Mucosa of descending colon (tissue), 3 donors: ENCODE measurements around the gene SCO2. TPM values are rescaled to one million over a fixed set of nuclear protein-coding genes. Genes with fewer than 3 reads are reported as not detected.
"Not testable (repeated sequence)": the region's sequence is repeated elsewhere in the genome, so short reads cannot be mapped to it uniquely, and the experiment has no call there.

Experiments
- ATAC-seq: fragments of 200-7000 bp; cut with Tn5 transposase; one replicate; pipeline ENCODE4 v1.9.1; 2020; ENCODE audit warnings: mild to moderate bottlenecking, moderate library complexity
- DNase-seq, 3 donors: peaks; one replicate each; pipeline ENCODE4 v3.0.0-alpha.2; 2020
- H3K36me3 ChIP-seq: fragments of 200-600 bp; one replicate; pipeline ENCODE4 v1.8.0; 2021; ENCODE audit warnings: low read depth, mild to moderate bottlenecking
- H3K4me1 ChIP-seq: fragments of 200-600 bp; one replicate; pipeline ENCODE4 v1.8.0; 2021; ENCODE audit warnings: low read depth, mild to moderate bottlenecking
- H3K4me3 ChIP-seq: fragments of 200-600 bp; one replicate; pipeline ENCODE4 v1.8.0; 2021; ENCODE audit warnings: mild to moderate bottlenecking
- H3K9me3 ChIP-seq: fragments of 200-600 bp; one replicate; pipeline ENCODE4 v1.8.0; 2021; ENCODE audit warnings: mild to moderate bottlenecking
- intact Hi-C, 2 donors: fragments of 100-400 bp; cut with DNase I in 1 of 2; cut with micrococcal nuclease in 1 of 2; formaldehyde crosslinking; loops; one replicate each; pipeline versions ENCODE4 v1.11.0 to v1.11.1; 2022; cut with DNase I, micrococcal nuclease
- total RNA-seq, 3 donors: library from RNA; stranded (reverse); fragmentation: NEBNext Ultra II Directional in 2 of 3; extraction: Animal tissue kit (Norgen Biotek cat#: 25700) in 2 of 3; gene quantifications; one replicate each; pipeline versions ENCODE4 v1.2.1 to v1.2.4, GENCODE V29; 2021 to 2023
- TF ChIP-seq, protein P1 (sequence below): fragments of 200-600 bp; IDR thresholded peaks from one replicate; pipeline ENCODE4 v1.8.0; 2022; ENCODE audit warnings: antibody characterized with exemption, mild to moderate bottlenecking
- donor health status: DM: no; HTN: no; CAD: no; lungs with moderate emphysema.
- donor health status: DM: no; HTN: no; CAD: no.
- donor health status: DM: no; HTN: yes; CAD: no.

The SCO2 gene
- total RNA-seq, 3 donors from 2014 or later, result 5.4 to 14.6 TPM; not detected in 1

DNA sequence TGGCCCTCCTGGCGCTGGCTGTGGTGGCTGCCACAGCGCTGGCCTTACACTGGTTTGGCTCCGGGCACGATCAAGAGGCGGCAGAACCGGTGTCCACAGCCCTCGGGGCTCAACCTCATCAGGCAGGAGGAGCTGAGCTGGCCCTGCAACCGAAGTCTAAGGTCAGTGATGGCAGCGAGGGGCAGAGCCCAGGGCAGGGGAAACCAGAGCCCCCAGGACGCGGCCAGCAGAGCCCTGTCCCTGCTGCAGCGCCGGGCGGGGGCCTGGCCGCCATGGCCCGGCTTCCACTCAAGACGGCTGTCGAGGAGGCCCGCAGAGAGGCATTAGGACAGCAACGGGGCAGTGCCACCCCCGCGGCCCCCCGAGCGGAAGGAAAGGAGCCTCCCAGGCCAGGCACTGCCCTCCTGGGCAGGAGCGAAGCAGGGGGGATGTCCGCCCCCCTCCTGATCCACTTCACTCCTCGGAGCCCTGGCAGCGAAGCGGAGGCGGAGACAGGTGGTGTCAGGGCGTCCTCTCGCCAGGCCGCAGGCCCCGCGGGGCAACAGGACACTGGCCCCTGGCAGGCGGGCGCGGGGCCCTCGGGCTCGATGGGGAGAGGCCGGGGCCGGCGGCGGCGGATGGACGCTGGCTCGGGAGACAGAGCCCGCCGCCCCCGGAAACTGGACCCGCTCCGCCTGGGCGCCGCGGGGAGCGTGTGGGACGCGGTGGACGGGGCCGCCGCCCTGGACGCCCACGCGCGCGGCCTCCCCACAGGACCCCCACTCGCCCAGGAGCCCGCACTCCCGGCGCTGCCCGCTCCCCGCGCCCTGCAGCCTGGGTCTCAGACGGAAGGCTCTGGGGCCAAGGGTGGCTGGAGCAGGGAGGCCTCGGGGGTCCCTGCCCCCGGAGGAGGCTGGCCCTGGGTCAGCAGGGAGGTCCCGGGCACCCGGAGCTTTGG, 21.2 kb upstream of the SCO2 start:
- intact Hi-C loops, result no loop called here
- Histone ChIP-seq H3K36me3 (no peaks in the 10 kb centered on the region), H3K4me1 (peaks cover 7% of the 10 kb centered on the region), H3K4me3 (no peak overlapping the region), H3K9me3 (no peaks in the 10 kb centered on the region)
- DNase-seq, result peak in 1 of 3 donors; percentile 35
- ATAC-seq, result no peak
- TF ChIP-seq, protein P1, sequence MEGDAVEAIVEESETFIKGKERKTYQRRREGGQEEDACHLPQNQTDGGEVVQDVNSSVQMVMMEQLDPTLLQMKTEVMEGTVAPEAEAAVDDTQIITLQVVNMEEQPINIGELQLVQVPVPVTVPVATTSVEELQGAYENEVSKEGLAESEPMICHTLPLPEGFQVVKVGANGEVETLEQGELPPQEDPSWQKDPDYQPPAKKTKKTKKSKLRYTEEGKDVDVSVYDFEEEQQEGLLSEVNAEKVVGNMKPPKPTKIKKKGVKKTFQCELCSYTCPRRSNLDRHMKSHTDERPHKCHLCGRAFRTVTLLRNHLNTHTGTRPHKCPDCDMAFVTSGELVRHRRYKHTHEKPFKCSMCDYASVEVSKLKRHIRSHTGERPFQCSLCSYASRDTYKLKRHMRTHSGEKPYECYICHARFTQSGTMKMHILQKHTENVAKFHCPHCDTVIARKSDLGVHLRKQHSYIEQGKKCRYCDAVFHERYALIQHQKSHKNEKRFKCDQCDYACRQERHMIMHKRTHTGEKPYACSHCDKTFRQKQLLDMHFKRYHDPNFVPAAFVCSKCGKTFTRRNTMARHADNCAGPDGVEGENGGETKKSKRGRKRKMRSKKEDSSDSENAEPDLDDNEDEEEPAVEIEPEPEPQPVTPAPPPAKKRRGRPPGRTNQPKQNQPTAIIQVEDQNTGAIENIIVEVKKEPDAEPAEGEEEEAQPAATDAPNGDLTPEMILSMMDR, result no peak

DNA sequence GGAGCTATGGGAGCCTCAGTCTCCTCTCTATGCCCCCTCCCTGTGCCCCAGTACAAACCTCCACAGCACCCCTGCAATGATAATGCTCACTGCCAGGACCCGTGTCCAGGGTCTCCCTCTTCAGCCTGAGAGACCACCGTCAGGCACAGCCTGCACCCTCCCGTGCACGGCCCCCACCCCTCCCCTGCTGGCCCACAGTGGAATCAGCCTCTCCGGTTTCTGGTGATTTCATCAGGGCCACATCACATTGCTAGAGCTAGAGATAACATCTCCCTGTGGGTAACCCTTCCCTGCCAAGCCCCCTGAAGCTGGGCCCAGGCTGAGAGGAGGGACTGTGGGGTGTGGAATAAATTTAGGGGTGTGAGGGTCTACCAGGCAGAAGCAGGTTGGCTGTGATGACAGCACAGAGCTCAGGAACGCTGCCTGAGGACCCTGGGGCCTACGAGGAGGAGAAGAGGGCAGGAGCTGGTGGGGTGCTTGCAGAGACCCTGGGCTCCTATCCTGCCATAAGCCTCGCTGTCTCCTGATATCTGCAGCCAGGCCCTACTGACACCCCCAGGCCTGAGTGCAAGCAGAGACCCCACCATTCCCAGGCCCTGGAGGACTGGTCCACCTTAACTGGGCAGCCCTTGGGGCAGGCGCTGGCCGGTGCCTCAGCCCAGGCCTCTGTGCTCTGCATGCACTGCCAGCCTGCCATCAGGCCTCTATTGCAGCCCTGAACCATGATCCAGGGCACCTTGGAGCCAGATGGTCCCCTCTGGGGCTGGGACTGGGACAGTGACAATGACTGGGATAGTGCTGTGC, 20.3 kb upstream of the SCO2 start, which contains the start of gene KLHDC7B:
Gene KLHDC7B (plus strand): TSS at position 378 of the 804 bp plus-strand sequence. CDS start 345 bp downstream, at position 723.
- Histone ChIP-seq H3K4me1 (peaks cover 7% of the 10 kb centered on the region), H3K36me3 (no peaks in the 10 kb centered on the region), H3K9me3 (no peaks in the 10 kb centered on the region), H3K4me3 (no peak within 1 kb of the TSS)
- intact Hi-C loops, result no loop called here
- DNase-seq, result peak in 1 of 3 donors; percentile 34
- TF ChIP-seq, protein P1, result no peak
- ATAC-seq, result no peak

DNA sequence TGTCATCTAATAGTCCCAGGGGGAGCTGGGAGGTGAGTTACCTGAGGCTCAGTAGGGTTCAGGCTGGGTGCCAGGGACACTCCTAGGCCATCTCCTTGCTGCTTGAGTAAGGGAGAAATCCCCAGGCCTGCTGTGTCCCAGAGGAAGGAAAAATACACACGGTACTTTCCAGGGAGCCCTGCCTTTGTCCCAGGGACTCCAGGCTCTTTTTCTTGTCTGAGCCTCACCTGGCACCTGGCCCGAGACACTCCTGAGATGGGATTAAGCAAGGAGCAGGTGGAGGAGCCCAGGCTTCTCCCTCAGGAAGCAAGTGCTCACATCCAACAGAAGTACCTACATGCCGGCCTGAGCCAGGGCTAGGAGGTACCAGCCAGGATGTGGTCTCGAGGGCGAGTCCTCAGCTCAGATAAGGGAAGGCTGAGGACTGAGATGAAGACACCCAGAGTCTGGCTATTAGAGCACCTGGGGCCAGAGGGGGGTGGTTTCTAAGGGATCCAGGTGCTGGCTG, 19.4 kb upstream of the SCO2 start:
- ATAC-seq (peak; percentile 50), DNase-seq (peak; percentile 58 to 76 (median 68))
- H3K36me3 ChIP-seq, result no peaks in the 10 kb centered on the region
- H3K4me1 ChIP-seq, result peaks cover 12% of the 10 kb centered on the region
- TF ChIP-seq, protein P1, result no peak
- H3K9me3 ChIP-seq, result no peaks in the 10 kb centered on the region
- H3K4me3 ChIP-seq, result no peak overlapping the region
- intact Hi-C loops, result no loop called here

DNA sequence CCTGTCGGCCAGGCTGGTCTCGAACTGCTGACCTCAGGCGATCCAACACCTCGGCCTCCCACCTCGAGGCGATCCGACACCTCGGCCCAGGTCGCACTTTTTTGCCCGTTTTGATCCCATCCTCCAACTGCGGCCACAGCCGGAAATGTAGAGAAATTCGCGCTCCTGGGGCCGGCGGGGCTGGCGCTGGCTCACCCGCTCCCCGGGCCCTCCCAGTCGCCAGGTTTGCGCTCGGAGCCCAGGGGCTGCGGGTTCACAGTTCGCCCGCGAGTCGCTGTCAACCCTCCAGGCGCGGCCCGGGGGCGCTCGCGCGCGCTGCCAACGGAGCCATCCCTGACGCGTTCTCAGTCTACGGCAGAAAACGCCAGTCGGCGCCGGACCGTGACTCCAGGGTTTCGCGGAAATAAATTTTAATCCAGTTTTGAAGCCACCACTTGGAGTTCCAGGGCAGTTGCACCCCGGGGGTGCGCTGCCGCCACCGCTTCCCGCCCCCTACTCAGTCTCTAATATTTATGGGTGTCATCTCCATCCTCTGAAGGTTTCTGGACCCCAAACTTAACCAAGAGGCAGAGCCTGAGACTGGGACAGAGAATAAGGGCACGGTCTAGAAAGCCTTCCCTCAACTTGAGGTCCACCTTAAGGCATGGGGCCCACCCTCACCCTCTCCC, 18.8 kb upstream of the SCO2 start:
- Histone ChIP-seq H3K9me3 (no peaks in the 10 kb centered on the region), H3K4me3 (no peak overlapping the region), H3K36me3 (no peaks in the 10 kb centered on the region), H3K4me1 (peaks cover 16% of the 10 kb centered on the region)
- intact Hi-C loops, result no loop called here
- ATAC-seq, result peak; percentile 73
- TF ChIP-seq, protein P1, result peak; percentile 54
- DNase-seq, result peak; percentile 91 to 94 (median 92)

DNA sequence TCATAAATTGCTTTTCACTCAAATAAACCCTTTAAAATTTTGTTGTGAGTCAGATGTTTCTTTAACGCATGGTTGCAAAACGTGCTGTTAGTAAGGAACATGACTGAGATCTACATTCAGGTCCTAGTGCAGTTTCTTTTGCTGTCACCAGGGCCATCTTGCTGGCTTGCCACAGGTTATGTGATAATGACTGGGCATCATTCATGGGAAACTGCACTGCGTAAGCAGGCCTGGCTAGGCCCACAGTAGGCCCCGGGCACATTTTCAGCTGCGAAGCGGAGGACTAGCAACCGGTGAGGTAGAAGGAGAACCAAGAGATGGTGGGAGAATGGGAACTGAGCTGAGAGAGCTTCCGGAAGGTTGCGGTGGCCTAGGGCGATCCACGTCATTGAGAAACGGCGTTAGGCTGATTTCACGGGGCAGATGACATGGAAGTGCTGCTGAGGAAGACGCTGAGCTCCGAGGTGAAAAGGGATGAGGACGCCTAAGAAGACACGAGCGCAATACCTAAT, 17.1 kb upstream of the SCO2 start:
- DNase-seq, result peak in 2 of 3 donors; percentile 50 to 59
- no peaks in the 10 kb centered on the region for H3K36me3 ChIP-seq
- no peak for ATAC-seq
- H3K9me3 ChIP-seq, result no peaks in the 10 kb centered on the region
- H3K4me3 ChIP-seq, result no peak overlapping the region
- TF ChIP-seq, protein P1, result no peak
- H3K4me1 ChIP-seq, result peaks cover 19% of the 10 kb centered on the region
- intact Hi-C loops, result no loop called here

DNA sequence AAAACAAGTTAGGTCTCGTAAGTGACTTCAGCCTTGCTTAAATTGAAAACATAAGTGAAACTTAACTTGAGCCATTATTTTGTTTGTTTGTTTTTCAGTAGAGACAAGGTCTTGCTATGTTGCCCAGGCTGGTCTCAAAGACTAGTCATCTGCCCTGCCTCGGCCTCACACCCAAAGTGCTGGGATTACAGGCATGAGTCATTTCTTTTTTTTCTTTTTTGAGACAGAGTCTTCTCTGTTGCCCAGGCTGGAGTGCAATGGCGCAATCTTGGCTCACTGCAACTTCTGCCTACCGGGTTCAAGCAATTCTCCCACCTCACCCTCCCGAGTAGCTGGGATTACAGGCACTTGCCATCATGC, 16.2 kb upstream of the SCO2 start:
- intact Hi-C loops, result not testable (repeated sequence)

More for the DNA sequence above, 16.2 kb upstream of the SCO2 start:
- not testable (repeated sequence) for H3K36me3 ChIP-seq, H3K9me3 ChIP-seq, H3K4me3 ChIP-seq
- peak; percentile 43 for ATAC-seq
- H3K4me1 ChIP-seq, result peaks cover 19% of the 10 kb centered on the region
- DNase-seq, result peak in 2 of 3 donors; percentile 31 to 68
